Vagina (tissue), 2 donors: ENCODE measurements around the gene DUOXA2. TPM values are rescaled to one million over a fixed set of nuclear protein-coding genes. Genes with fewer than 3 reads are reported as not detected.

Source experiments
- DNase-seq, 2 donors: peaks; one replicate each; pipeline ENCODE4 v3.0.0-alpha.2; 2017; ENCODE audit errors: extremely low spot score in 2 of 2
- H3K27ac ChIP-seq: fragments of 200-600 bp; sonication (generic); one replicate; pipeline ENCODE4 v1.5.1; 2019
- H3K27me3 ChIP-seq: fragments of 200-600 bp; sonication (generic); one replicate; pipeline ENCODE4 v1.5.1; 2019
- H3K36me3 ChIP-seq, 2 donors: fragments of 200-600 bp; sonication (generic); one replicate each; pipeline ENCODE4 v1.5.1; 2017 to 2019
- H3K4me1 ChIP-seq: fragments of 200-600 bp; sonication (generic); one replicate; pipeline ENCODE4 v1.5.1; 2019
- H3K4me3 ChIP-seq, 2 donors: fragments of 200-600 bp; sonication (generic); 1 replicate in 1 of 2; 2 replicates in 1 of 2; pipeline ENCODE4 v1.5.1; 2016 to 2019
- H3K9me3 ChIP-seq: fragments of 200-600 bp; sonication (generic); one replicate; pipeline ENCODE4 v1.5.1; 2019
- CTCF ChIP-seq, 3 experiments: fragments of 450-650 bp in 2 of 3; fragments of 200-600 bp in 1 of 3; sonication (generic) in 1 of 3; IDR thresholded peaks; one replicate each; pipeline ENCODE4 v1.5.1; 2017 to 2019; ENCODE audit warnings: antibody characterized with exemption in 3 of 3, mild to moderate bottlenecking in 2 of 3, moderate library complexity in 2 of 3
- POLR2A ChIP-seq, 2 donors: fragments of 450-650 bp; IDR thresholded peaks; one replicate each; pipeline ENCODE4 v1.6.1; 2017; ENCODE audit warnings: antibody characterized with exemption in 2 of 2, mild to moderate bottlenecking in 2 of 2, moderate library complexity in 2 of 2
- POLR2AphosphoS5 ChIP-seq, 2 donors: sonication (generic); formaldehyde crosslinking; IDR thresholded peaks; one replicate each; pipeline ENCODE4 v1.9.0; 2017; ENCODE audit warnings: antibody characterized with exemption in 2 of 2, mild to moderate bottlenecking in 2 of 2, low read depth in 1 of 2; ENCODE audit not compliant: insufficient read depth in 1 of 2
- intact Hi-C: fragments of 100-400 bp; cut with DNase I; formaldehyde crosslinking; loops from one replicate; pipeline ENCODE4 v1.15.1; 2023
- total RNA-seq: library from RNA; depleted of rRNA; stranded (reverse); fragments of >200 nt; gene quantifications from one replicate; pipeline ENCODE4 v1.2.3, GENCODE V29; 2016

The DUOXA2 gene
- total RNA-seq, 1 donor from 2014 or later = 1.5 TPM

- TF ChIP-seq POLR2A (IDR thresholded peaks at IDR 0.05) = no peak
- no peak for TF ChIP-seq POLR2AphosphoS5 (IDR thresholded peaks at IDR 0.05; ENCODE audit: insufficient read depth in 1 of 2, low read depth in 1 of 2)
- TF ChIP-seq CTCF (IDR thresholded peaks at IDR 0.05) = no peak
- intact Hi-C loops = no loop called here
- Histone ChIP-seq H3K27me3 (no peaks in the 10 kb centered on the region), H3K27ac (no peak overlapping the region), H3K4me3 (no peak overlapping the region), H3K9me3 (no peaks in the 10 kb centered on the region), H3K36me3 (peaks cover 0 to 15% of the 10 kb centered on the region in 2 donors), H3K4me1 (peaks cover 1% of the 10 kb centered on the region)
- DNase-seq = no peak
Observed at GRCh38 chr15:45150997-45151396, 36.9 kb downstream of the DUOXA2 start.

- DNase-seq = no peak
- H3K9me3 ChIP-seq = no peaks in the 10 kb centered on the region
- intact Hi-C loops = no loop called here
- no peak for TF ChIP-seq POLR2AphosphoS5 (IDR thresholded peaks at IDR 0.05; ENCODE audit: insufficient read depth in 1 of 2, low read depth in 1 of 2)
- no peak for TF ChIP-seq CTCF (IDR thresholded peaks at IDR 0.05)
- TF ChIP-seq POLR2A (IDR thresholded peaks at IDR 0.05) = no peak
- H3K4me3 ChIP-seq = no peak overlapping the region
- H3K4me1 ChIP-seq = peaks cover under 1% of the 10 kb centered on the region
- no peaks in the 10 kb centered on the region for H3K27me3 ChIP-seq
- peaks cover 0 to 15% of the 10 kb centered on the region in 2 donors for H3K36me3 ChIP-seq
- H3K27ac ChIP-seq = no peak overlapping the region
Observed at GRCh38 chr15:45151998-45152828, 38.1 kb downstream of the DUOXA2 start.

- intact Hi-C loops = no loop called here
- no peak for TF ChIP-seq CTCF (IDR thresholded peaks at IDR 0.05)
- TF ChIP-seq POLR2A (IDR thresholded peaks at IDR 0.05) = no peak
- TF ChIP-seq POLR2AphosphoS5 (IDR thresholded peaks at IDR 0.05; ENCODE audit: insufficient read depth in 1 of 2, low read depth in 1 of 2) = no peak
- H3K36me3 ChIP-seq = peaks cover 0 to 11% of the 10 kb centered on the region in 2 donors
- H3K4me3 ChIP-seq = no peak overlapping the region
- H3K27ac ChIP-seq = no peak overlapping the region
- no peaks in the 10 kb centered on the region for H3K9me3 ChIP-seq
- no peak for DNase-seq
- H3K4me1 ChIP-seq = peaks cover 10% of the 10 kb centered on the region
- H3K27me3 ChIP-seq = no peaks in the 10 kb centered on the region
Observed at GRCh38 chr15:45155739-45156138, 41.6 kb downstream of the DUOXA2 start.

GRCh38 chr15:45156744-45157455 is 42.8 kb downstream of the DUOXA2 start:
- Histone ChIP-seq H3K27ac (peak overlapping the region; percentile 39), H3K4me3 (no peak overlapping the region), H3K4me1 (peaks cover 16% of the 10 kb centered on the region), H3K36me3 (peaks cover 0 to 9% of the 10 kb centered on the region in 2 donors), H3K9me3 (no peaks in the 10 kb centered on the region), H3K27me3 (no peaks in the 10 kb centered on the region)
- no peak for DNase-seq
- TF ChIP-seq CTCF (IDR thresholded peaks at IDR 0.05) = no peak
- TF ChIP-seq POLR2A (IDR thresholded peaks at IDR 0.05) = no peak
- TF ChIP-seq POLR2AphosphoS5 (IDR thresholded peaks at IDR 0.05; ENCODE audit: insufficient read depth in 1 of 2, low read depth in 1 of 2) = no peak
- intact Hi-C loops = no loop called here
